Endothelial cell of umbilical vein (primary cell): ENCODE data around the gene PRR14. TPM values are rescaled to one million over a fixed set of nuclear protein-coding genes. Genes with fewer than 3 reads are reported as not detected.

Experiments used
- BruUV-seq: library from RNA; stranded (reverse); fragments of 400-500 nt; replicated peaks from 2 replicates; lab custom pipeline; 2021; lab: Mats Ljungman, UMichigan
- CTCF ChIA-PET: fragments of 300-600, 350-600 bp; sonication (Branson Sonifier 250); formaldehyde crosslinking; loops from one replicate; lab custom pipeline; 2021; ENCODE audit warnings: antibody characterized with exemption, inconsistent platforms; lab: Charles Lee
- POLR2A ChIA-PET: fragments of 300-600, 350-600 bp; sonication (Branson Sonifier 250); formaldehyde crosslinking; loops from one replicate; lab custom pipeline; 2021; ENCODE audit warnings: antibody characterized with exemption, inconsistent platforms; lab: Charles Lee
- DNase-seq: peaks from one replicate; pipeline ENCODE4 v3.0.0-alpha.2; 2011; ENCODE audit warnings: low read depth, low spot score
- FAIRE-seq: peaks from 2 replicates; lab custom pipeline; 2011; peaks lifted over from hg19 to GRCh38; lab: Jason Lieb, UNC
- H2AFZ ChIP-seq: 2 replicates; pipeline ENCODE4 v1.6.0; 2012; ENCODE audit warnings: low read depth, low read length, control low read depth, inconsistent platforms
- H3K27ac ChIP-seq: 2 replicates; pipeline ENCODE4 v1.5.1; 2011; ENCODE audit warnings: low read depth, mild to moderate bottlenecking, control low read depth, low read length, moderate library complexity; ENCODE audit not compliant: insufficient read depth
- H3K27me3 ChIP-seq, 2 experiments: 2 replicates each; pipeline versions ENCODE4 v1.6.0 to v1.6.1; 2011; ENCODE audit warnings: low read length in 2 of 2, mixed read lengths in 1 of 2; ENCODE audit not compliant: control insufficient read depth in 2 of 2, insufficient read depth in 2 of 2
- H3K36me3 ChIP-seq, 2 experiments: 2 replicates in 1 of 2; 3 replicates in 1 of 2; pipeline ENCODE4 v1.5.1; 2011; ENCODE audit warnings: low read length in 2 of 2, mild to moderate bottlenecking in 1 of 2, moderate library complexity in 1 of 2; ENCODE audit not compliant: control insufficient read depth in 2 of 2, insufficient read depth in 2 of 2; ENCODE audit errors: extremely low read depth in 1 of 2
- H3K4me1 ChIP-seq: 3 replicates; pipeline ENCODE4 v1.5.1; 2011; ENCODE audit warnings: mild to moderate bottlenecking, low read length; ENCODE audit not compliant: control insufficient read depth, insufficient read depth; ENCODE audit errors: extremely low read depth
- H3K4me2 ChIP-seq: 2 replicates; pipeline ENCODE4 v1.6.1; 2011; ENCODE audit warnings: low read length, control low read depth, mixed read lengths; ENCODE audit not compliant: insufficient read depth
- H3K4me3 ChIP-seq, 3 experiments: fragments of 200-600 bp in 1 of 3; sonication (generic), shearing (Covaris generic) in 1 of 3; replicated peaks in 1 of 3; 2 replicates each; pipeline ENCODE4 v1.5.1; 2011 to 2016; ENCODE audit warnings: control low read depth in 3 of 3, low read length in 3 of 3, mild to moderate bottlenecking in 2 of 3, inconsistent platforms in 1 of 3, low read depth in 1 of 3, moderate library complexity in 1 of 3; ENCODE audit not compliant: insufficient read depth in 1 of 3
- H3K79me2 ChIP-seq: 2 replicates; pipeline ENCODE4 v1.6.0; 2012; ENCODE audit warnings: low read length, inconsistent platforms; ENCODE audit not compliant: control insufficient read depth, insufficient read depth
- H3K9ac ChIP-seq: replicated peaks from 2 replicates; pipeline ENCODE3; 2011; ENCODE audit warnings: low read length, control low read depth; ENCODE audit not compliant: insufficient read depth; ENCODE audit errors: extremely low read depth
- H3K9me1 ChIP-seq: replicated peaks from 3 replicates; pipeline ENCODE4 v1.6.0; 2011; ENCODE audit warnings: mild to moderate bottlenecking, low read length; ENCODE audit not compliant: control insufficient read depth, insufficient read depth; ENCODE audit errors: extremely low read depth
- H3K9me3 ChIP-seq: replicated peaks from 2 replicates; pipeline ENCODE4 v1.5.1; 2012; ENCODE audit warnings: low read length, inconsistent platforms; ENCODE audit not compliant: control insufficient read depth, insufficient read depth
- H4K20me1 ChIP-seq: replicated peaks from 2 replicates; pipeline ENCODE3; 2011; ENCODE audit warnings: mild to moderate bottlenecking, low read length; ENCODE audit not compliant: control insufficient read depth, insufficient read depth; ENCODE audit errors: extremely low read depth
- CTCF ChIP-seq, 2 donors: IDR thresholded peaks; 1 replicate in 1 of 2; 2 replicates in 1 of 2; pipeline ENCODE4 v1.5.1; 2011; ENCODE audit warnings: low read length in 2 of 2, mild to moderate bottlenecking in 2 of 2, moderate library complexity in 2 of 2, control low read depth in 1 of 2, inconsistent platforms in 1 of 2, low read depth in 1 of 2; ENCODE audit not compliant: insufficient read depth in 1 of 2; ENCODE audit errors: extremely low read depth in 1 of 2
- EZH2 ChIP-seq: IDR thresholded peaks from 2 replicates; pipeline ENCODE4 v1.6.1; 2012; ENCODE audit warnings: borderline replicate concordance, low read depth, mild to moderate bottlenecking, moderate library complexity, low read length, inconsistent platforms; ENCODE audit not compliant: severe bottlenecking
- FOS ChIP-seq: IDR thresholded peaks from 2 replicates; pipeline ENCODE4 v1.6.1; 2011; ENCODE audit warnings: mild to moderate bottlenecking, low read length, moderate library complexity, borderline replicate concordance; ENCODE audit not compliant: insufficient read depth
- GATA2 ChIP-seq: IDR thresholded peaks from 2 replicates; pipeline ENCODE4 v1.7.0; 2011; ENCODE audit warnings: low read depth, mild to moderate bottlenecking, moderate library complexity, mixed read lengths, low read length; ENCODE audit not compliant: insufficient read length, insufficient read depth
- JUN ChIP-seq: IDR thresholded peaks from 2 replicates; pipeline ENCODE4 v1.6.1; 2011; ENCODE audit warnings: borderline replicate concordance, low read depth; ENCODE audit not compliant: insufficient read length, insufficient read depth
- MAX ChIP-seq: IDR thresholded peaks from 2 replicates; pipeline ENCODE4 v1.6.1; 2011; ENCODE audit not compliant: insufficient read depth, insufficient read length
- MYC ChIP-seq: IDR thresholded peaks from one replicate; pipeline ENCODE4 v1.6.1; 2011; ENCODE audit warnings: mild to moderate bottlenecking, low read depth, low read length
- POLR2A ChIP-seq: IDR thresholded peaks from 2 replicates; pipeline ENCODE4 v1.6.1; 2012; ENCODE audit warnings: low read depth, mild to moderate bottlenecking, control low read depth, low read length
- POLR2AphosphoS5 ChIP-seq: IDR thresholded peaks from 2 replicates; pipeline ENCODE4 v1.6.1; 2012; ENCODE audit warnings: low read depth, mild to moderate bottlenecking, control low read depth, low read length, moderate library complexity; ENCODE audit not compliant: insufficient read depth
- dilution Hi-C: fragments of 300-500 bp; cut with MboI; formaldehyde crosslinking; loops from one replicate; pipeline ENCODE4 v1.15.0; 2019; ENCODE audit warnings: low sequenced_read_pairs; ENCODE audit not compliant: extremely low pct_ligation_motif_present
- intact Hi-C: fragments of 100-400 bp; cut with micrococcal nuclease; formaldehyde crosslinking; loops from one replicate; pipeline ENCODE4 v1.10.0; 2022
- polyA plus RNA-seq, 4 experiments: library from polyadenylated mRNA; depleted of rRNA in 3 of 4; stranded (reverse) in 3 of 4; unstranded in 1 of 4; fragments of >200 nt; gene quantifications; 2 replicates each; pipeline versions ENCODE4 v1.2.1 to v1.2.3, GENCODE V29; 2011 to 2012; ENCODE audit warnings: missing spikeins in 1 of 4
- total RNA-seq: library from RNA; stranded (reverse); gene quantifications from 2 replicates; pipeline ENCODE4 v1.2.3, GENCODE V29; 2021

The PRR14 gene
- total and polyA plus RNA-seq, 2 donors (not counting 3 experiments of a cell fraction or from before 2014, with no cell fraction given): 17.0 to 70.0 TPM

- TF ChIP-seq POLR2A (no peak), JUN (no peak), POLR2AphosphoS5 (no peak), GATA2 (no peak), MAX (no peak), MYC (no peak), CTCF (IDR thresholded peaks at IDR 0.05; ENCODE audit: extremely low read depth in 1 of 2, insufficient read depth in 1 of 2, low read depth in 1 of 2, low read length in 2 of 2) (no peak), EZH2 (no peak), FOS (no peak)
- ChIA-PET CTCF (interaction anchor here (1.1 to 1.8 kb wide), 3 partner anchors 9 to 31 kb away, joined by 3 to 6 read pairs (median 3); partner anchors contain the start of genes PRR14 and ZNF689), POLR2A (interaction anchor here (0.7 kb wide), 1 partner anchor 10 kb away, joined by 4 read pairs; no protein-coding TSS in a partner anchor)
- H3K4me1 ChIP-seq: no peaks in the 10 kb centered on the region
- no peak overlapping the region for H3K27ac ChIP-seq
- H3K36me3 ChIP-seq: no peaks in the 10 kb centered on the region
- FAIRE-seq (no peak), DNase-seq (no peak)
- H3K9ac ChIP-seq: no peak overlapping the region
- H3K4me2 ChIP-seq: no peak overlapping the region
- H3K9me3 ChIP-seq: no peaks in the 10 kb centered on the region
- no peak overlapping the region for H3K4me3 ChIP-seq
- H3K27me3 ChIP-seq: peaks cover 12 to 13% of the 10 kb centered on the region in 2 experiments
- dilution Hi-C loops (no loop called here), intact Hi-C loops (no loop called here)
- H3K79me2 ChIP-seq: no peaks in the 10 kb centered on the region
- H3K9me1 ChIP-seq: no peaks in the 10 kb centered on the region
- no TSS peak for BruUV-seq
- H4K20me1 ChIP-seq: no peaks in the 10 kb centered on the region
- H2AFZ ChIP-seq: no peak overlapping the region
Measured at GRCh38 chr16:30619202-30619601, 31.6 kb upstream of the PRR14 start.
